GM18498 (cell line): ENCODE data around the gene CACNA2D1.

Source experiments
- ATAC-seq: cut with Tn5 transposase; IDR thresholded peaks from one replicate; pipeline ENCODE4 v1.9.1; 2021; ENCODE audit warnings: mild to moderate bottlenecking, moderate library complexity; ENCODE audit not compliant: unreplicated experiment

The CACNA2D1 gene

DNA sequence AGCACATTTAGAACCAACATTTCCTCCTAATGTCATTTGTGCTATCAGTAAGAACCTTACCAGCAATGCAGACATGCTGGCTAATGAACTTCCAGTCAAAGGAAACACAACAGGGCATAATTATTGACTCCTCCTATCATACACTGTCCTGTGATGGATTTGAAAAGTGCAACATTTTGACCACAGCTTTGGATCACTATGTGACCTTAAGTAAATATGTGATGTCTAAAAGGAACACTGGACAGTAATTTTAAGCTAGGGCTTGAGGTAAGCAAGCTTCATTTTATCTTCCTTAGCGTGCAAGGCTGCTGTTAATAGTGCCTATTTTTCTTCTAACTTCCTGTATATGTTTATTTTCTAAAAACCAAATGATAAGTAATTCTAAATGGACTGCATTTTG is 433.2 kb downstream of the CACNA2D1 start:
- ATAC-seq = no peak

DNA sequence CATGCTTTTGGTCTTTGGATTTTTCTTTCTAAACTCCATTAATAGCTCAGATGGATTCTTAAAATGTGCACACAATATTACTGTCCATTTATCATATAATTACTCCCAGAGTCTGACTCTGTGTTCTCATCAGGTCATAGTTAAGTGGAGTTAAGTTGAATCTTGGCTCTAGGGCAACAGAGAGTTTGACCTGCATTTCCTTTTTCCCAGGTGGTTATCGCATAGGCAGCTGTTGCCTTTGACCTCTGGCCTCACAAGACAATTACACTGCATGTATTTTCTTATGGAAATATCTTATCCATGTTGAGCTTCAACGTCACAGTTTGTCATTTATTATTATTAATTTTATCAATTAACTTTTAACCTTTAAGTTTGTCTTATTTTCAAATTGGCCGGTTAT is 436.3 kb downstream of the CACNA2D1 start:
- ATAC-seq = no peak

DNA sequence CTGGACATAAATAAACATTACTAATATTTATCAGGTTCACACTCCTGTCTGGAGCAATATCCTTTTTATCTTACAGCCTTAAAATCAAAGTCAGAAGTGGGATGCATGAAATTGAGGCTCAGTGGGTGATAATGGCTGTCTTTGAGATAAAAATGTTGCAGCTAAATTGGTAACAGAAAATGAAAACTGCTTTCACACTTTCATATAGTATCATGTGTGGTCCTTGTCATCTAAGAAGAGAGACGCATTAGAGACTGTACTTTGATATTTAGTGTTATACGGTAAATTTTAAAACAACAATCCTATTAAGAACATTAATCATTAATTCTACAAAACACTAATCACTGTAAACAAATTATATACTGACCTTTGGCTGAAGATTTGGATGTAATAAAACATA is 438.5 kb downstream of the CACNA2D1 start:
- no peak for ATAC-seq

DNA sequence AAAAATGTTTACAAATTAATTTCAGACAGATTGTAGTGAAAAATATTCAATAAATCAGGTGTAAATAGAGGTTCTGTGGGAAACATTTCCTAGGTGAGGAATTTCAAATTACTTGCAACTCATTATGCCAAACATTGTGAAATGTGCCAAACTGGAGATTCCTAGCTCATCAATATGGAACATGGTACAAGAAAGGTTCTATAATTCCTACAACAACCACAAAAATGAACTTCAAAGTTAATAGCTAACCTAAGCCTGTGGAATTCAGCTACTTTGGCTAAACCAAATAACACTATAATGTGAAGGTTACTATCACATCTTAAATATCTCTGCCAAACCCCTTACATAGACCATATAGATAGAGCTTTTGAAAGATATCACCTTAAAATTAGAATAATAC is 450.4 kb downstream of the CACNA2D1 start:
- no peak for ATAC-seq

DNA sequence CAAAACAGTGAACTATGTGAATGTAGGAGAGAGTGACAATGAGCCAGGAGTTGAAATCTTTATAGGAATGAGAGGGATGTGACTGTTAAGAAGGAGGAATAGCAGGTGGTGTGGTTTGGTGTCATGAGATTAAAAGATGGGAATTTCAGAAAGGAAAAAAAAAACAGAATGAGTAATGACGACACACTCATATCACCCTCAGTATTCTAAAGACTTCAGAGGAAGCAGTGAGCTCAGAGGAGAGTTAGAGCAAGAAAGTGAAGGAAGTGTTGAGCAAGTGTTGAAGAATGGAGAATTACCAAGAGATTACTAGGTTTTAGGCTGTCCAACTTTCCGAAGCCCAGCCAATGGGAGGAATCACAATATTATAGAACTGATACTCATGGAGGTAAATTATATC is 453.2 kb downstream of the CACNA2D1 start:
- no peak for ATAC-seq

DNA sequence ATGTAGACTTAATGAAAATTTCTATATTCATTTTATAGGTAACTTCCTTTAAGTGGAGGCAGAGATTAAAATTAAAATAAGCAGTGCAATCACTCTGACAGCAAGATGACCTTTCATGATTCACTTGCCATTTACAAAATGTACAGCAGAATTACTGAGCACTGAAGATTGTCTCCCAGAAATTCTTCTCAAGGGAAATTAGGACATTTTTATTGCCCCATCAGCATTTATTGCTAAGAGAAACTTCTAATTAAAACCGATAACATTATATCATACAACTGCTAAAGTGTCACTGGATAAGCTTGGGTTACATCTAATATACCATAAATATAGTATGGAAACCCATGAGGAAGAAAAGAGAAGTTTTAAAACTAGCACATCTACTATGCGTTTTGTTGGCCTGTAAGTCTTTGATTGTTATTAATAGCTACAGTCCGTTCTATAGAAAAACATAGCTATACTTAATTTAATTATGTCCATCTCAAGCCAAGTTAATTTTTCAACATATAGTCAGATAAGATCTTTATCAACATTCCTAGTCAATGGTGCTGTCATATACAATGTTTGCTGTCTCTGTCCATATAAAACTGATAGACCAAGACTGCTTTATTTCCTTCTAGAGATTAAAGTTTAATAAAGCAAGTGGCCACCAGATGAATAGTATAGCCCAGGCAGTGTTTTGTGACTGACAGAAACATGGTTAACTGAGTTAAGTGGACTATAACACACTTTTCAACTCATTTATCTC is 456.7 kb downstream of the CACNA2D1 start:
- ATAC-seq = no peak

DNA sequence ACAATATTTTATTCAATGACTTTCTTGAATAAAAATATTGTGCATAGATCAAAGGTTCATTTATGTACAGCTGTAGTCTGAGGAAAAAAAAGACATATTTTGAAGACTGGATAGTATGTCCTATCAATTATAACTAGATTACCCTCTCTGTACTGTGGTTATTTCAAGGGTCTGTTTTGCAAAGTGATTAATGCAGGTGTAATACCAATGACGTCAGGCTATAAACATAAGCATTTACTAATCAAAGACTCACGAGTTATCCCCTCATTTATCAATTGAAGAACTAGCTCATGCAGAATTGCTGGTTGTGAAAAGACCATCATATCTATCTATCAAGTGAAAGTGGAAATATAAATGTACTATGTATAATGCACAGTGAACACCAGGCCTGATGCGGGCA is 460.2 kb downstream of the CACNA2D1 start:
- ATAC-seq = no peak

DNA sequence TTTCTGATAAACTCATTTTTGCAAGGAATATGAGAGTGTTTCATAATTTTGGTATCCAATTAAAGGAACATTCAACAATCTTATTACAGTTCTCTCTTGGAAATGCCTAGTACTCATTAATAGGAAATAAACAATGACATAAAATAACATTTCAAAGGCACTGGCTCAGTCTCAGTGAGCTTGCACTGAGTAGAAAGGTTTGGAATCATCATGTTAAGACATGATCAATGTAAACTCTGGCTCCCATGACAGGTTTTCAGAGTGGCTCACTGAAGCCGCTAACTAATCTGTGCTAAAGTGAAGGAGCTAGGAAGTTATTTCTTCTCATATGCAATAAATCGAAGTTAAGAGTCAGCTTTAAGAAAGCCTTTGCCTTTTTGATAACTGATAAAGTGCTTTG is 470.5 kb downstream of the CACNA2D1 start:
- ATAC-seq = no peak

DNA sequence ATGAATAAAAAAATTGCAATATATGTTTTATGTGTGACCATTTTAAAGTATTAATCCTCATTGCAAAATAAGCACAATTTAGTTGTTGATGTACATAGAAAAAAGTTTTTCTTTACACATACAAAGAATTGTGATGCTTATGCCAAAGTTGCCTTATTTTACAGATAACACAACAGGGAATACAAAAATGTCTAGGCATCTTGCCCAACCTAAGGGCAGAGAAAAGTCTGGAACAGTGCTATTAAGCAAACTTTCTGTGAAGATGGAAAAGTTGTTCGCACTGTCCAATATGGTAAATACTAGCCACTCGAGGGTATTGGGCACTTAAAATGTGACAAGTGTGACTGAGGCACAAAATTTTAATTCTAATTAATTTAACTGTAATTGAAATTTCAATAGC is 483.6 kb downstream of the CACNA2D1 start:
- ATAC-seq = no peak

DNA sequence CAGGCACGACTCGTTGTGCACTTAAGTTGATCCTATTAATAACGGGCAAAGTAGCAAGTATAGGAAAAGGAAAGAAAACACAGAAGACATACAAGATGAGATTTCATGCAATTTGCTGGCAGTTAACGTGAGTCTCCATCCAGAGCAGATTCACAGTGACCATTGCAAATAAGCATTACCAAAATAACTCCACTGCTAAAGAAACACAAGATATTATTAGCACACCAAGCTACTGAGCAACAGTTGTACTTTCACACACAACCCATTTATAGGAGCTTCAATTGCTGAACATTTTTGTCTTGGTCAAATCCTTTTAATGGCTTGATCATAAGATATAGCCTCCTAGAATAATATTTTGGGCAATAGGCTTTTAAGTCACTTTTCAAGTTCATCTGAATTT is 486.1 kb downstream of the CACNA2D1 start:
- no peak for ATAC-seq

DNA sequence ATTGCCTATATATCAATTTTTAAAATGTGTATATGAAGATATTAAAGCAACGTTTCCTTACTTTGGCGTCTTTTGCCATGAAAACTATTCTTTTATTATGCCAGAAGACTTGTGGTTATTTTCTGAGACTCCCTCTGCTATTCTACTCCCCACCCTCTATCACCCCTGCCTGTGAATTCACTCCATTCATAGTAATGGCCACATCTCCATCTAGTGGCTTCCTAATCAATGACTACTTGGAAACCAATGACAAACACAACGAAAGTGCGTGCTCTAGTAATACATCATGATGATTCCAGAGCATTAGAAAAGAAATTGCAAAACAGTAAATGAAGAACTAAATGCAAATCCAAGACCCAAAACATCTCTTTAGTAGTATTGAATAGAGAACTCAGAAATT is 487.1 kb downstream of the CACNA2D1 start:
- ATAC-seq = no peak

DNA sequence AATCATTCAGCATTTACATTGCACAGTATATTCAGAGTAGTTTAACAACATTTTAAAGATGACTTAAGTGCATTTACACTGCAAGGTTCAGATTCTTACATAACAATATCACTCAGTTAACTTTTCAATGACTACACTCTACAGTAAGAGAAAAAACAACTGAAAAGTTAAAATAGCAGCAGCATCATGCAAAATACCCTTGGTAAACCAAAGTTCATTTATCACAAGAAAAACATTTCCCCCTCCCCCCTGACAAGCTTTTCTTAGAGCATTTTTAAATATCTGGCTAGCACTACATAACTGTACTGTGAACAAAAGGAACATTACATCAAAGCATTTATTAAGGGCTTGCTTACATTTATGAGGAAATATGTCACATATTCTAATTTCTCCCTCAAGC is 494.3 kb downstream of the CACNA2D1 start:
- ATAC-seq = no peak

DNA sequence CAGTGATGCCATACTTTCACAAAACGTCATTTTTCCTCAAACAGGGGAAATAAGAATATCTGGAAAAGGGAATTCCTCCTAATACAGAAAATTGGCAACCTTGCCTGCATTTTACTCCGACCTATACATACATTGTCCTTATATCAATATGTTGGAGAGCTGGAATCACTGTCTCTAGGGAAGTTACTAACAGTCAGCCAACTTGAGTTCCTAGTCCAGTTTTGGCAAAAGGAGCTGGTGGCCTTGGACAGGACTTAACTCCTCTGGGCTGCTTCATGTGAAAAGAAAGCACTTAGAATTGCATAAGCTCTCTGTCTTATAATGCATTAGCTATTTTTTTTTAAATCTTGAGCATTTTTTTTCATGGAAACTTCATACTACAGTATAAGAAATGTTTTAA is 499.5 kb downstream of the CACNA2D1 start:
- no peak for ATAC-seq

DNA sequence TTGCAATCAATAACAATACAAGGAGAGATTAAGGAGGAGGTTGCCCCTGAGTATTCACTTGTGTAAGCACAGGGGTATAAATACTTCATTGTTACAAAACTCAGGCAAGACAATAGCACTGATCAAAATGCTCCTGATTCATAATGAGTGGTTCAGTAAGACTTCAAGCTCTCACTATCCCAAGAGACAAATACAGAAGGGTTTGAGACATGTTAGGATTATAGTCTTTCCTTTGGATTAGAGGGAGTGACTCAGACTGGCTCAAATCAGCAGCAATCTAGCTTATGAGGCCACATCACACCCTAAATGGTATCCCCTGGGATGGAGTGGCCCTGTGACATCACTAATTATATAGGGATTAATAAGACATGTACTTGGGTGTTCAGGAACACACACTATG is 506.5 kb downstream of the CACNA2D1 start:
- no peak for ATAC-seq

DNA sequence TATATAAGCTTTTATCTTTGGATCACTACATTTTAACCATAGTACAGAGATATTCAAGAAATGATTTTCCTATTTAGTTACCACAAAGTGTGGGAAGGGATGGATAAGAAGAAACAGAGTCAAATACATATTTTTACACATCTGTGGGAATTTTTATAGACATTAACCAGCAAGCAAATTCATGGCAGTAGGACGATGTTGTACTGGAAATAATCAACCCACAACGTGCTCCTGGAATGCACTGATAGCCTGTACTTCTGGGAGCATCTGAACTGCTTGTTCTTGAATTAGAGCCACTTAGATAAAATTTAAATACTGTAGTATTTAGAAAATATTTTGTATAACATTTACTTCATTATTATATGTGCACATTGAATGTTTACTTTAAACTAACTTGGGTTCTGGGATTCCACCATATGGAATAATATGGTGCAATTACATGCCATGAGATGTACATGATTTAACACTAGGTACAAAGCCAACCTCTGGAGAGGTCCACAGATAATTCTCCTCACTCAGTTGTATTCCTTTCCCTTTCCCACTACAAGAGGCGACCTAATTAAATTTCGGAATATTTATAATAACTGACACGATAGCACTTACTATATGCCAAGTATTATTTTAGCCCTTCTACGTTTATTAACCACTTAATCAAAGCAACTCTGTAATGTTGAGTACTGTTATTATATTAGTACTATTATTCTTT is 508.8 kb downstream of the CACNA2D1 start:
- ATAC-seq = no peak

DNA sequence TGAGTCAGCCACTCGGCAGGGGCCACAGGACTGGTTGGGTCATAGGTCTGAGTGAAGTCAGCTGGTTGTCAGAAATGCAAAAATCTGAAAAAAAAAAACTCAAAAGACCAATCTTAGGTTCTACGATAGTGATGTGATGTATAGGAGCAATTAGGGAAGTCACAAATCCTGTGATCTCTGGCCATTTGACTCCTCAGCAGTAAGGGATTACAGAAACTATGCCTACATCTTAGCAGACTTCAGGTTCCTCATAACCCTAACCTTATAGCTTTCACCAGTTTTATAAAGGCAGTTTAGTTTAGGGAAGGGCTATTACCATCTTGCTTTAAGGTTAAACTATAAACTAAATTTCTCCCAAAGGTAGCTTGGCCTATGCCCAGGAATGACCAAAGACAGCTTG is 510.6 kb downstream of the CACNA2D1 start:
- ATAC-seq = no peak

DNA sequence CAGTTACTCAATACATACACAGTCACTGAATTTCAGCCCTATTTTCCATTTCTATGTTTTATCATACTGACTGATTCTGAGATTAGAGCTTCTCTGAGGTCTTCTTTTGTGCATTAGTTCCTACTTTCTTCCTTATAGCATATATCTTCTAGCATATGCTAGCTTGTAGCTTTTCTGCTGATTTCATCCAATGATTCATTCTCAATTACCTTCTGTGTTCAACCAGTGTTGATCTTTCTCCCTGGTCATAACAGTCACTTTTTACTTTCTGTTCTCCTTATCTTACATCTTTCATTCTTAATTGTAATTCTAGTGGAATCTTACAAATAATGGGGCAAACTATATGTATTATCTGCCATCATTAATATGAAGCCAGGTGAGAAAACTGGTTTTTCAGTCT is 514.2 kb downstream of the CACNA2D1 start:
- no peak for ATAC-seq

DNA sequence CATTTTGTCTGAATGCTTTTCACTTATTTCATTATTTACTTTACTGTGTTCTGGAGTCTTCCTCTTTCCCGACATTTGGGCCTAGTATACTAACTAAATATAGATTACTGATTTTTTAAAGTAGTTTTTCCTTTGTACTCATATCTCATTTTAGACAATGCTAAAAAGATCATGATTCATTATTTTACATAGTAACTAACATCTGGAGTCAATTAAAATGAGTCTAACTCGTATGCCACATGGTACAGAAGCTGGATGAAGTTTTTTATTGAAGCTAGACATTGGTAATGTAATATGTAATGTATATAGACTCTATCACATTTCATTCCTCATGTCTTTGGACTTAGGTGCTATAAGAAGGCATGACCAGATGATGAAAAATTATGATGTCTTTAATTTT is 517.4 kb downstream of the CACNA2D1 start:
- no peak for ATAC-seq

DNA sequence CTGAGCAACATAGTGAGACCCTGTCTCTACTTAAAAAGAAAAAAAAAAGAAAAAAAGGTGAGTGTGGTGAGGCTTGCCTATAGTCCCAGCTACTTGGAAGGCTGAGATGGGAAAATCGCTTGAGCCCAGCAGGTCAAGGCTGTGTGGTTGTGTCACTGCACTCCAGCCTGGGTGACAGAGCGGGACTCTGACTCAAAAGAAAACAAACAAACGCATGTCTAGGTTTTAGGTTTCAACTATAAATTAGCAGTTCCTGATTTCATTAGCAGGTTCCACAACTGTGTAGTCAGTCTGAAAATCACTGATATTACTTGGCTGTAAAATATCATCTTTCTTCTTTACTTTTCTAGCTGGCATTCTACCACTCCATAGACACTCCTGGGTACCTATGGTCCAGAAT is 518.0 kb downstream of the CACNA2D1 start:
- ATAC-seq = peak; percentile 74

DNA sequence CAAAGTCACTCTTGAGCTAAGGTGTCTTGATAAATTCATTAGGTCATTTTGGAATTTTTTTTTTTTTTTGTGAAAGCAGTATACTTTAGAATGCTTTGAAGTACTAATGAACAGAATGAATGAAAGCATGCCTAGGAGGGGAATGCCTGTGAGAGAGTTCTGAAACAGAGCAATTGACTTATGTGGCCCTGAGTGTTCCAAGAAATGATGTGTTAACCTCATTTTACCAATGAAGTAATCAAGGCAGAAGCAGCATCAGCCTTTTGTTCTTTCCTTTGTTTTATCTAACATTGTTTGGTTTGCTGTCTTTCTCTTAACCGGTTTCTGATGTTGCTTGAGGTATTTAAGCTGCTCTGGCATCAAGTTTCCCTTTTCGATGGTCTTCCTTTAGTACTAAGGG is 519.1 kb downstream of the CACNA2D1 start:
- peak; percentile 53 for ATAC-seq

DNA sequence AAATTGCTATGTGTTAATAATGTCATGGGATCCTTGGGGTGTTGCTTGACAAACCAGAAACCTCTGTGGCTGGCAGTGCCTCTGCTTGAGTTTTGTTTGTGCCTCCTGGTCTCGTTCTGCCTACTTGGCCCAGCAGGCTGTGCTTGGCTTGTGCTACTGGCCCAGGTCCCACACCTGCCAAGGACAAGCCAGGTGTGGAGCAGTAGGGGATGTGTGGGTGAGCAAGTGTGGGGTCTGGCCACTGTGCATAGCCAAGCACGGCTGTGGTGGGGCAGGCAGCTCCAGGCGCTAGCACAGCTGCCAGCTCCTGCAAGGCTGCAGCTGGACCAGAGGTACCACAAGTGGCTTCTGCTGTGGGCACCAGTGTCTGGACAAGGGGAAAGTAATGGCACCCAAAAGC is 524.1 kb downstream of the CACNA2D1 start:
- no peak for ATAC-seq

DNA sequence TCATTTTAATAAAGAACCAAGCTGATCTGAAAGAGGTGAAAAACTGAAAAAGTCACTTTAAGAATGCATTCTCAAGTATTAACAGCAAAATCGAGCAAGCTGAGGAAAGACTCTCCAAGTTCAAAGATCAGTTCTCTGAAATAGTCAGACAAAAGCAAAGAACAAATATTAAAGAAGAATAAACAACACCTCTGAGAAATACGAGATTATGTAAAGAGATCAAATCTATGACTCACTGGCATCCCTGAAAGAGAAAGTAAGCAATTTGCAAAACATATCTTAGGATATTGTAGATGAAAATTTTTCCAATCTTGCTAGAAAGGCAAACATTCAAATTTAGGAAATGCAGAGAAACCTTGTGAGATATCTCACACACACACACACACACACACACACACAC is 535.4 kb downstream of the CACNA2D1 start:
- ATAC-seq = no peak

DNA sequence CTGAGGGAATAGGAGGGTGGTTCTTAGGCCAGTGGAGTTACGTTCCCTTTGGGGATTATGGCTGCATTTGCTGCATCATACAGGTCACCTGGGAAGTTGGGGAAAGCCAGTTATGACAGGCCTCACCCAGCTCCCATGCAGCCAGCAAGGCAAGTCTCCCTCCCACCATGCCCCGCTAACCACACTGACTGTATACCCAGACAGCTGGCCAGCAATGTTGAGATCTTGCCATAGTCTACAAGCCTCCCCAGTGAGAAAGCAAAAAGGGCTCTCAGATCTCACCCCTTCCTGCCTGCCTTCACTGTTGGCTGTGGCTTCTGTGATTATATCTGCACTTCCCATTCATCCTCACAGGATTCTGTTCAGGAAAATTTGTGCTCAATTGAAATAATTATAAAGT is 540.5 kb downstream of the CACNA2D1 start:
- ATAC-seq = no peak
